ENCODE data around the gene TJP1.
A peak's percentile ranks its signal among the peaks of the same experiment; 100 is the strongest.
"Not testable (repeated sequence)": the region's sequence is repeated elsewhere in the genome, so short reads cannot be mapped to it uniquely, and the experiment has no call there.

The TJP1 gene

DNA sequence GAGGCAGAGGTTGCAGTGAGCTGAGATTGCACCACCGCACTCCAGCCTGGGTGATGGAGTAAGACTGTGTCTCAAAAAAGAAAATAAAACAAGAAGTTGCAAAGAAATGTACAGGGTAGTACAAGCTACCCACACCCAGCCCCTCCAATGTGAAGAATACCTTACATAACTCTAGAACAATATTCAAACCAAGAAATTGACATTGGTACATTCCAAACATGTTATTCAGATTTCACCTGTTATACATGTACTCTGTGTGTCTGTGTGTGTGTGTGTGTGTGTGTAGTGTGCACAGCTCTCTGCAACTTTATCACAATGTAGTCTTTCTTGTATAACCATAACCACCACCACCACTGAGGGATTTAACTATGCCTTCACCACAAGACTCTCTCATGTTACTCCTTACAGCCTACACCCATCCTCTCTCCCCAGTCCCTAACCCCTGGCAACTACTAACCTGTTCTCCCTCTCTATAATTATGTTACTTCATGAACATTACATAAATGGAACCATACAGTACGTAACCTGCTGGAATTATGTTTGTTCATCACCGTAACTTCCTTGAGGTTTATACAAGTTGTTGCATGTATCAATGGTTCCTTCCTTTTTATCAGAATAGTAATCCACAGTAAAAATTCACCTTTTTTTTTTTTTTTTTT, 16.2 kb upstream of the TJP1 start:
- no peak for DNase-seq

DNA sequence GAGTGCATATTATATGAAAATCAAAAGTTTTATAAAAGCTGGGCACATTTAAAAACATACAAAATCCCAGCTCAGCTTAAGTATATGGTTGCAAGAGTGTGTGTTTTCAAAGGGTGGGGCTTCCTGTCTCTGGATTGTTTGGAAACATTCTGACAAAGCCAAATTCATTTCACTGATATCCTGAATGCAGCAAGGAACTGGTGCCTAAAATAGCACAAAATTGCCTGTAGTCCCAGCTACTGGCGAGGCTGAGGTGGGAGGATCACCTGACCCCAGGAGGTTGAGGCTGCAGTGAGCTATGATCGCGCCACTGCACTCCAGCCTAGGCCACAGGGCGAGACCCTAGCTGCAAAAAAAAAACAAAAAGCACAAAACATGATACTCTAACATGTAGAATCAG, 13.0 kb upstream of the TJP1 start:
- no peak for DNase-seq

DNA sequence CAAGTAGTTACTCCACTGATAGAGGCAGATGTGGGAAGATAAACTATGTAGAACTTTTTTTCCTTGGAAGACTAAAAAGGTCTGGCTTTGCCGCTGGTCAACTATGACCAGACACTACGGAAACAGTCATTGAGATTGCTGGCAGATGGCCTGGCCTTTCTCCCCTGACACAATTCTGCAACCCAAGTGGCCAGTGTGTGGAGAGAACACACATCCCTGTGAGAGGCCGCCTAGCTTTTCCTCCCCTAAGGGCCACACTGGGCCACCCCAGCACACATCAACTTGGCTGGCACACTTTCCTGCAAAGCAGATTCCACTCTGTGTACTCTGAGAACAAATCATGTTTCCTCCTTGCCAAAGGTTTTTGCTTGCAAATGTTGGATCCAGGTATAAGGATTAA, 10.4 kb upstream of the TJP1 start:
- DNase-seq: no peak

DNA sequence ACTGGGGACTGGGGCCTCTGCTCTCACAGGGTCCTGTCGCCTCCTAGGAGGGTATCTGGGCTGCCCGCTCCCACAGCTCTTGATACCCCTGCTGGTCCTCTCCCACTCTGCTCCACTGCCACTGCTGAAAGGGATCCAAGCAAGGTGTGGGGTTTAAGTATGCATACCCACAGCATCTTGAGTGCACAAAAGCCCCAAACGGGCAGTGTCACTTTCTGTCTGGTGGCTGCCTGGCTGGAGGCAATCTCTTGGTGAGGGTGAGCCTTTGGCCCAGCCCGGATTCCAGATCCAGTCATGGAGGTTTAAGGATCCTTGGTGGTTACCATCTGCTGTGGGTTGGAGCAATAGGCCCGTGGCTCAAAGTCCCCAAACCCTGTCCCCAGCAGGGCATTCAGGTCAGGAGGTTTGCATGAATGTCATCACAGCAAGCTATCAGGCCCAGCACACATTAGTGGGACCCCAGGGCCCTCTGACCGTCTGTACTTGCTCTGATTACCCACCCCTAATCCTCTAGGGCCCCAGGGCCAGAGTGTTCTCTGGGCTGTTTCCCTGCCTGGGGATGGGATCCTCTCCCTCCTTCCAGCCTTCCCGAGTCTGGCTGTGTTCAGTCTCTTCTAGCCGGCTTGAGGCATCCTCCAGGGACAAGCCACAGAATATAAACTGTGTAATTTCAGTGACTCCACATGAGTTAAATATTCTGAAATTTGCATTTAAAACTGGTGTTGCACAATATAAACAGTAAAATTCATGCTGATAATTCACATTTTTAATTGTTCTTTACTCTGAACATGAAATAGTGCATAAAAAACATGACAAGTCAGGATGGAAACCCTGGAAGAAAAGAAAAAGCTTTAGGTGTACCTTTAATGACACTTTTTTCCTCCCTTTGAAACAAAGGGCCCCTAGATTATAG, 4.9 kb upstream of the TJP1 start:
- DNase-seq: peak in 1 of 2 experiments; percentile 21

DNA sequence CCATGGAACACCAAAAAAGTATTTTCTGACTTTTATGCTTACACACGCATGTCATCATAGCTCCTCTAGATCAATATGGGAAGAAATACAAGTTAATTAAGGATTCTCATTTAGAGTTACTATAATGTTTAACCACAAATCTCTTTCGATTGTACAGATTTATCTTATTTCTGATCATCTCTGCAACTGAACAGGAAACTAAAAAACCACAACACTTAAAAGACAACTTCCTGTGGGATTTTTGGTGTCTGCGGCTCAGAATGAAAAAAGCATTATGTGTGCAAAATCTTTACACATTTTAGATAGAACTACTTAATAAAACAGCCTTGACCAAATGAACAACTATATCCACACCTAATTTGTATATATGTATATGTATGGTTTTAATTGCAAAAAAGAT, 3.0 kb upstream of the TJP1 start:
- DNase-seq: no peak

DNA sequence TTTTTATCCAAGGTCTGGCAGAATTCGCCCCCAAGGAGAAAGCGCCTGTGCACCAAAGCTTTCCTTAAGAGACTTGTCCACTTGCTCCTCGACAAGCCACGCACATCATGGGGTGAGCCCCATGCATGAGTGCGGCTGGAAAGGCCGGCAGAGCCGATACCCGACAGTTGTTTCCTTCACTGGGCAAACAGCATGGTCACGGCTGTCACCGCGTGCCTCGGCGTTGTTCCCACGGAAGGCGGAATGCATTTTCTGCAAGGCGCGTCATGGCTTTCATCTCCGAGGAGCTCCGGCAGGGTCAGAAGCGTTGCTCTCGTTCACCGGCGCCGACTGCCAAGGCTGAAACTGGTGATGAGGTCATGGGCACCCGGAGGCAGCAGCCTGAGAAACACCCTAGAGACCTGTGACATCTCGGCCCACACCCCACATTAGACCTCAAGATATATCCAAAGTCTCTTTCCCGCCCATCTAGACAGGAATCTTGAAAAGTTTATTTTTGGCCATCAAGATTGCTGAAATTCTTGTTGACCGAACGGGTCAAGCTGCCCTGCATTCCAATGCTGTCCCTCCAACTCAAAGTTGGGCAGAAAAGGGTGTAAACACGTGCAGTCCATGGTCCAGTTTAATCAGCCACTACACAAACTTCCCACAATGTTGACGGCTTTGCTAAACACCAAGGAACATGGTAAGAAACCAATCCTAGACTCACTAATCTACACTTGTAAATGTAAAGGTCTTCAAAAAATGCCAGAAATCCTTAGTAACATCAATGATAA, 604 bp upstream of the TJP1 start:
- peak; percentile 34 to 70 for DNase-seq

DNA sequence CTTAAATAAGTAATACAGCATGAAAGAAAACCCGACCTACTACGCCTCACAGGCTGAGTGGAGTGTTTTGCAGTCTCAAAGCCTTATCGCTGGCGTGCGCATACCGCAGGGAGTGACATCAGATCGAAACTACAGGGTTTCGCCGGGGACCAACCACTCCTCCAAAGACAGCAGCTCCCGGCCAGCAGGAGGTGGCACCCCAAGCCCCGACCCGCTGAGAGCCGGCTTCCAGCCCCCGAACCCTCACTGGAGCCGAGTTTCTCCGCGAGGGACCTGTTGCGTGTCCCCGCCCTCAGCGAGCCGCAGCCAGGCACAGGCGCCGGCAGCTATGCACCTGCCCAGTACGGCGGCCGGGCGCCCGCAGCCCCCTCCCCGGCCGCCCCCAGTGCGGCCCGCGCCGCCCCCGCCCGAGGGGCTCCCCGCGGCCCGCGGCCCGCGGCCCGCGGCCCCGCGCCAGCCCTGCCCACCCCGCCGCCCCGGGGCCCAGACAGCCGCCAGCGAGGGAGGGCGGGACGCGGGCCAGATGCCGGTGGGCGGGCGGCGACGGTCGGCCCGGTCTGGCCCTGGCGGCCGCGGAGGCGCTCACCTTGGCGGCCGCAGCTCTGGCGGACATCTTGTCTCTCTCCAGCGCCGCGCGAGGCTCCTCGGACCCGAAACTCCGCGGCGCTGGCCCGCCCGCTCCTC, 710 bp downstream of the TJP1 start:
- DNase-seq: peak; percentile 46 to 76

DNA sequence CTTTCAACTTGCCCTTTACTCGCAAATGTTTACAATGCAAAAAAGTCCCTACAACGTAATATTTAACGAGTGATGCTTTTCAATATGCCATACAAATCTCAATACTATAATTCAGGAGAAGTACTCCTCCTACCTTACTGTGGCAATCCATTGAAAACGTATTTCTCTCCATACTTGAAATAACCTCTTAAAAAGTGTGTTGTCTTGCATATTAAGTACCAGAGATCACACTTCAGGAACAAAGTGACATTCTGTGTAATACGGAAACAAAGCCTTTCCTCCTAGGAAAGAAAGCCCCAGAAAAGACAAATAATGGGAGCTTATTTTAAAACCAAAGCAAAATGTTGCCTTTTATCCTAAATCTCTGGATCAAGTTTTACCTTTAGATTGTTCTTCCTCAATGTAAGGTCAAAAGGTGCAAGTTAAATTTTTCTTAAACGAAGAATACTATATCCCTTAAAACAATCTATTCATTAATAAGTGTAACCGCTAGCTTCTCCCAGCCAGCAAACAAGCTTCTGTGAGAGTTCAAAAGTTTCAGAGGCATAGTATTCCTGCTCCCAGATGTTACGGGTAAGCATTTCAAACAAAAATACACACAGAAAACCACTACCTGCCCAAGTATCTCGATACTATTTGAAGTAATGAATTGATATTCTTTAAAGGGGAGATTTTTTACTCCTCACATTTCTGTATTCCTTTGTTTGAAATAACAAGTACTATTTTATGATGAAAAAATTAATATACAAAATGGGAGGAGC, 1.7 kb downstream of the TJP1 start:
- DNase-seq: peak in 1 of 2 experiments; percentile 40

DNA sequence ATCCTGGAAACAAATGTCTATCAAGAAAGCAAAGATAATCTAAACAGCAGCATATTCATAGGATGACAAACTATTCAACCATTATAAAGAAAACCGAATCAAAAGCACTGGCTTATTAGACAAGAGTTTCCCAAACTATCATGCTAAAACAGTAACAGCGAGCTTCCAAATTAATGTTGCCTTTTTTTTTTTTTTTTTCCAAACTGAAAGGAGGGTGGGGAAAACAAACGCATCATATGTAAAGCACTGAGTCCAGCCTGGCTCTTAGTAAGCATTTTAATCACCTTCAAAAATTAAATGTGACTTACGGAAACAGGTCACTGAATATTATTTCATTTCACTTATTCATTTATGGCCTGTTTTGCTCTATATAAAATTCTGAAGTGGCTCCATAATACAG, 2.3 kb downstream of the TJP1 start:
- DNase-seq: peak in 1 of 2 experiments; percentile 40

DNA sequence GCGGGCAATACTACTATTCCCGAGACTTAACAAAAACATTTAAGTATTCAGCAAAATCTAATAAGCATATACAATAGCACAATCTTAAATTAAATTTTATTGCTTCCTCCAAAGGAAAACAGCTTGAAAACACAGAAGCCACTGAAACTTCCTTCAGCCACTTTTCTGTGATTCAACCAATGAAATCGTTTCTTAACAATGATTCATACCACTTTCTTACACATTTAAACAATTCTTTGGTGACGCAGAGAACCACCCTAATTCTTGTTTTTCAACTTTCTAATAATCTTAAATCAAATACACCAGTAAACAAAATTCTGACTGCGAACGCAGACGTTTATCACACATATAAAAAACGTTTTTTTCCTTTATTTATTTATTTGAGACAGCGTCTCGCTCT, 4.1 kb downstream of the TJP1 start:
- DNase-seq: no peak

DNA sequence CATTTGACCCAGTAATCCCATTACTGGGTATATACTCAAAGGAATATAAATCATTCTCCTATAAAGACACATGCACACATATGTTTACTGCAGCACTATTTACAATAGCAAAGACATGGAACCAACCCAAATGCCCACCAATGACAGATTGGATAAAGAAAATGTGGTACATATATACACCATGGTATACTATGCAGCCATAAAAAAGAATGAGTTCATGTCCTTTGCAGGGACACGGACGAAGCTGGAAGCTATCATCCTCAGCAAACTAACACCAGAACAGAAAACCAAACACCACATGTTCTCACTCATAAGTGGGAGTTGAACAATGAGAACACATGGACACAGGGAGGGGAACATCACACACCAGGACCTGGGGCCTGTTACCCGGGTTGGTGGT, 4.8 kb downstream of the TJP1 start:
- not testable (repeated sequence) for DNase-seq

DNA sequence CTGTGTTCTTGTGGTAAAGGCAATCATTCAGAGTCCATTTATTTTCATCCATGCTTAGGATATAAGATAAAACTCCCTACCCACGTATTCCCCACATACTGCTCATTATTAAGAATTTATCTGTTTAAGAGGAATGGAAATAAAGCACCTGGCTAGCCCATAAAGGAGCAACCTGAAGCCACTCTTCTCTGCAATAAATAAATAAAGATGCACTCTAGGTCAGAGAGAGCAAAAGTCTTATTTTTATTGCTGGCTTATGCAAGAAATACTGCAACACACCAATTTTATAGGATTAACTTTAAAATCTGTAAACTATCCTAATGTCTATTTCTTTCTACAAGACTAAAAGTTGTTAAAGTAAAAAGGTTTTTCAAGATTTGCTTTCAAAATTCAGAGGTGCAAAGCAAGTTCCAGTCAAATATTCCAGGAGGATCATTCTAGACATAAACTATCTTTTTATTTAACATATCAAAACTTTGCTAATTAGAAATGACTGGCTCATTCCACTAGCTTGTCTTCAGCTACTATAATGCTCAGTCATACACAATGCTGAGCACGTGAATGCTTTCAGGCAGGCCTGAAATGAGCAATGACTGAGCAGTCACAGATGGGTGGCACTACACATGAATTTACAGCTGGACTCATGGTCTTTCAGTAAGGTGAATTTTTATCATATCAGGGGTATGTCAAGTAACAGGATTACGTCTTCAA, 7.1 kb downstream of the TJP1 start:
- peak in 1 of 2 experiments; percentile 44 for DNase-seq

DNA sequence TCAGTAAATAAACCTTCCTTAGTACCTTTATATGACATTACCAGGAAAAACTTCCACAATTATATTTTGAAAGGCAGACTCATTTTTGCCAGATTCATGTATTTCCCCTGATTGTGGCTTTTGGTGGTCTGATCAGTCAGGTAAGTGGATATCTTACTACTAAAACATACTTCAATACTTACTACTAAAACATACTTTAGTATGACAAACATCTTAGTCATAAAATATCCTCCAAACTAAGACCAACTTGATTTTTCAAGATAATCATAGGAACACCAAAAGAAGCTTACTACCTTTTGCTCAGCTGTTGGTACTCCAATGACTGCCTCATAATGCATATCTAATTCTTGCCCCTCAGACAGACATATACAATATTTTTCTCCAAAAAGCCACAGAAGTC, 9.3 kb downstream of the TJP1 start:
- no peak for DNase-seq

DNA sequence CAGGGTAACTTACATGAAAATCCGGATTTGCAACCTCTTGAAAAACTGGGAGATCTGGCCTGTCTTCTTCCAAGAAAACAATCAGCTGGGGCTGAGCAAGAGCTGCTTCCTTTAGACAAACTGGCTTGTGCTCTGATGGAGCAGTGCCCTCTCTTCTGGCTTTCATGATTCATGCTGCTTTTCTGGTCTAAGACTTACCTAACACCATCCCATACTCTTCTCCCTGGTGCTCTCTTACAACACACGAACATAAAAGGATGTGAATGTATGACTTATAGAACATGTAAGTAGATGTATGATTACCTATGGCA, 9.9 kb downstream of the TJP1 start:
- no peak for DNase-seq

DNA sequence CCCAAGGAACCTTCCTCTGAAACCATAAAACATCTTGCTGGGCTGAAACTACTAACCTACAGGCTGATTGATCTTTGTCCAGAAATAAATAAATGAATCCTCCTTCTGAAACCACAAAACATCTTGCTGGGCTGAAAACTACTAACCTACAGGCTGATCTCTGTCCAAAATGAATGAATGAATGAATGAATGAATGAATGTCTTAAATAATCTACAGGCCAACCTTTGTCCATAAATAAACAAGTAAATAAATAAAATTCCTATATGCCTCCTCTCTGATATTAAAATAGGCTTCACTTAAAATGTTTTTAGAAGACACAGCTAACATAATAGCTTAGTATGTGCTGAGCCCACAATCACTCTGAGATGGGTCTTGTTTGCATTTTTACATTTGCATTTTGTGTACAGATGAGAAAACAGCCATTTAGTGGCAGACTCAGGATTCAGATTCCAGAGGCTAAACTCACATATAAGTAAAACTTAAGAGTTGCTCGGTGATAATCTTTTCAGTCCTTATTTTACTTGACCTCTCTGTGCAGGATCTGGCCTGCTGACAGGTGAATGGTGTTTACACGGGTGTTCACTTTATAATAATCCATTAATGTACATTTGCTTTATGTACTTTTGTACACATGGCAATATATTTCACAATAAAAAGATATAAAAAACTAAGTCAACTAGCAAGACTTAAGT, 10.4 kb downstream of the TJP1 start:
- peak; percentile 35 to 57 for DNase-seq

DNA sequence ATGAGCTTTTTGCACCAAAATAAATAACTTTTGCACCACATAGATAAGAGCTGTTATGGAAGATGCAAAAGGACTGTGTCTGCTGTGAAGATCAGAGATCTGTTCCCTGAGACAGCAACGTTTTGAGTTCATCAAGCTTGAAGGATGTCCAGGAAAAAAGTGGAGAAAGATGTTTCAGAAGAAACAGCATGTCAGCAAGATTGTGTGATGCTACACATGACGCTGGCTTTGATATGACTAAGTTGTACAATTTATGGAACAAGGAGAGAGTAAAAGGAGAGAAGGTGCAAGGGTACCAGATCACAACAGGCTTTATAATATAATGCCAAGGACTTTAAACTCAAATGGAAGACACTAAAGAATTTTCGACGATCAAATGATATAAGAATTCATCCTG, 16.6 kb downstream of the TJP1 start:
- DNase-seq: no peak

DNA sequence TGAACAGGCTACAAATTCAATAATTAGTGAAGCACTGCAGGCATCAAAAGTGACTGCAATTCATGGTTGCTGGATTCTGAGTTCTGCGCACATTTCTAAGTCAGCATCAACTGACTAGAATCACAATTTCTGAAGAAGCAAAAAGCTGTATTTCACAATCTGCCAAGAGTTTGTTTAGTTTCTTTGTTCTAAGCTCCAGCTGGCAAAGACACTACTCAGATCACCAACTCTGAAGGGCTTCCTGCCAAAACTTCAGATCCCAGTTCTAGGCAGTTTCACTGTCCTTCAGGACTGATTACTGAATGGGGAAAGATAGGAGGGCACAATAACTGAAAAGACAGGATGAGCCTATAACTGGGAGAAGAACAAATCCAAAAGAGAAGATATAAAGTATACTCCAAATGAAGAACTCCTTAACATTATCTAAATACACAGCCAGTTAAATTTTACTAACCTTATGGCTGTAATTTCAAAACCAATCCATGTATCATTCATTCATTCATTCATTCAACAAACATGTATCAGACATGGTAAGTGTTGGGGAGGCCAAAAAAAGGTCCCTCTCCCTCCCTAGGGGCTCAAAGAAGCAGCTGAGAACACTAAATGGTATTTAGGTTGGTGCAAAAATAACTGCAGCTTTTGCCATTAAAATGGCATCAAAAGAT, 17.1 kb downstream of the TJP1 start:
- no peak for DNase-seq

DNA sequence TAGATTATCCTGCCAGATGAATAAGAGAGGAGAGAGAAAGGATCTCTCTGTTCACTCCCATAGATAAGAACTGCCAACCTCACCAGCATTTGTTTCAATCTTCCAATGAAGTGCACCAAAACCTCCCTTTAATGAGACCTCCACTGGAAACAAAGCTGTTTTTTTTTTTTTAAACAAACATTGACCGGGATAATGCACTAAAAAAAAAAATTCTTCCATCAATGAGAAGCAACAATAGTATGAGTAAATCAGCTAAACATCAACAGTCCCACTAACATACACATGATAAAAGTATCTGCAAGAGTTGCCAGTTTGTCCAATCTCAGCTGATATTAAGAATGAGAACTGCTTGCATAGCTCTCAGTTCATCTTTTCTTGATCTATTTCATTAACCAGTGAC, 19.9 kb downstream of the TJP1 start:
- no peak for DNase-seq

DNA sequence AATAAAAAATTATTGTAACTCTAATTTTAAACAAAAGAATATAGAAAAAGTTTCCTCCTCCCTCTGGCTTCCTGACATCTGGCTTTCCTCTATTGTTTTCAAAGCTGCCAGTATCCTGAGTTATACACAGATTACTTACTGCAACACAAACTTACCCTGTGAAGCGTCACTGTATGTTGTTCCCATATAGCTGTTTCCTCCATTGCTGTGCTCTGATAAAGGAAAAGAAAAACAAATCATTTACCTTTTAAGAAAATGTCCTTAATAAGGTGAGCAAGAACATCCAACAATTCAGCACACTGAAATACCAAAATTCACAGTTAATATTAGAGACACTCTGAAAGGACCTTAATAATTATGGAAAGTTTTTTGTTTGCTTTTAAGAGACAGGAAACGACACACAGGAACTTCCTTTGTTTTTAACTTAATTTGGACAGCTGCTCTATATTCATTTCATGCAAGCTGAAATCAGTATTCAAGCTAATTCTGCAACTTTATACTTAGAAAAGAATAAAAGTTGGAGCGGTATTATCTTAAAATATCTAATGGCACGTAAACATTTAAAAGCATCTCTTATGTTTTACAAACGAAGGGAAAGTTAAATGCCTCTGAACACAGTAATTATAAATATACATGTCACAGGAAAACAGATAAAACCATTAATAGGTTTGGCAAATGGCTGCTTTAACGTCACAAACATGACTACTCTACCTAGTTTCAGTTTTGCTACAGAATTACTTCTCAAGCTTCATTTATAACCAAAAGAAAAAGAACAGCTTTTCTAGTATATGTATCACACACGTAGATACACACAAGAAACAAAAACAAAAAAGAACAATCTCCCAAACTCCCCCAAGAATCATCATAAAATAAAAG, 21.5 kb downstream of the TJP1 start:
- no peak for DNase-seq

Measured in NCI-H526 (cell line).